GM18873 (cell line): ENCODE results near the gene ELL3.
"Not testable (repeated sequence)": the region's sequence is repeated elsewhere in the genome, so short reads cannot be mapped to it uniquely, and the experiment has no call there.

Experiments
- ATAC-seq: cut with Tn5 transposase; IDR thresholded peaks from one replicate; pipeline ENCODE4 v1.9.1; 2021; ENCODE audit warnings: mild to moderate bottlenecking, moderate library complexity, moderate number of reproducible peaks; ENCODE audit not compliant: unreplicated experiment, low FRiP score

Gene ELL3

GRCh38 chr15:43735416-43735815 is 41.4 kb downstream of the ELL3 start:
- ATAC-seq: peak; percentile 18

GRCh38 chr15:43728053-43728725 is 48.6 kb downstream of the ELL3 start:
- ATAC-seq: not testable (repeated sequence)

- not testable (repeated sequence) for ATAC-seq
These were observed 50.5 kb downstream of the ELL3 start for GRCh38 chr15:43726306-43726705.

- no peak for ATAC-seq
These were observed 53.6 kb downstream of the ELL3 start for GRCh38 chr15:43723151-43723550.
